H1 (cell line): ENCODE data around the gene IFT172. TPM values are rescaled to one million over a fixed set of nuclear protein-coding genes. Genes with fewer than 3 reads are reported as not detected.

Experiments used
- EGR1 ChIP-seq: IDR thresholded peaks from 2 replicates; pipeline ENCODE4 v1.6.1; 2011; ENCODE audit warnings: low read depth, low read length, borderline replicate concordance
- EZH2 ChIP-seq: fragments of 200-600 bp; sonication (generic); IDR thresholded peaks from 2 replicates; pipeline ENCODE4 v1.7.1; 2012; ENCODE audit warnings: low read depth, mild to moderate bottlenecking, moderate library complexity, low read length, inconsistent platforms; ENCODE audit not compliant: severe bottlenecking
- FOSL1 ChIP-seq: IDR thresholded peaks from 2 replicates; pipeline ENCODE4 v1.6.1; 2011; ENCODE audit warnings: mild to moderate bottlenecking, low read depth, low read length, moderate library complexity; ENCODE audit not compliant: insufficient read depth
- KDM5A ChIP-seq: fragments of 200-600 bp; IDR thresholded peaks from 2 replicates; pipeline ENCODE4 v1.7.1; 2012; ENCODE audit warnings: mild to moderate bottlenecking, low read length, inconsistent platforms, mixed read lengths
- MAFK ChIP-seq: IDR thresholded peaks from 2 replicates; pipeline ENCODE4 v1.6.1; 2012; ENCODE audit warnings: low read depth, mild to moderate bottlenecking, improper control_type of control experiment, low read length
- NANOG ChIP-seq: IDR thresholded peaks from 2 replicates; pipeline ENCODE4 v1.6.1; 2011; ENCODE audit warnings: low read length, low read depth, mild to moderate bottlenecking, inconsistent platforms; ENCODE audit not compliant: insufficient read depth, poor library complexity, severe bottlenecking
- PHF8 ChIP-seq: fragments of 200-600 bp; sonication (generic); conservative IDR thresholded peaks from 2 replicates; pipeline ENCODE4 v1.7.1; 2012; ENCODE audit warnings: low read depth, mild to moderate bottlenecking, inconsistent platforms, low read length, moderate library complexity
- POLR2A ChIP-seq, 2 experiments: IDR thresholded peaks; 1 replicate in 1 of 2; 2 replicates in 1 of 2; pipeline ENCODE4 v1.6.1; 2011; ENCODE audit warnings: low read depth in 2 of 2, low read length in 2 of 2, mild to moderate bottlenecking in 2 of 2; ENCODE audit errors: control extremely low read depth in 1 of 2
- POU5F1 ChIP-seq: IDR thresholded peaks from 2 replicates; pipeline ENCODE4 v1.6.1; 2011; ENCODE audit warnings: low read depth, mild to moderate bottlenecking, low read length, moderate library complexity
- RBBP5 ChIP-seq: IDR thresholded peaks from 2 replicates; pipeline ENCODE4 v1.7.1; 2012; ENCODE audit warnings: low read depth, mild to moderate bottlenecking, inconsistent platforms, low read length, moderate library complexity, borderline replicate concordance
- polyA plus RNA-seq, 7 experiments: library from polyadenylated mRNA; depleted of rRNA in 3 of 7; stranded (reverse) in 5 of 7; unstranded in 2 of 7; fragments of >200 nt in 5 of 7; fragments of 200-250 nt in 2 of 7; gene quantifications; 1 replicate in 5 of 7; 2 replicates in 1 of 7; 4 replicates in 1 of 7; pipeline versions ENCODE4 v1.2.1 to v1.2.3, GENCODE V29; 2011 to 2013; ENCODE audit warnings: missing spikeins in 2 of 7, mixed read lengths in 2 of 7
- total RNA-seq: library from RNA; stranded (reverse); fragmentation: NEBNext Ultra II Directional; extraction: Animal tissue kit (Norgen Biotek cat#: 25700); gene quantifications from 2 replicates; pipeline ENCODE4 v1.2.1, GENCODE V29; 2021
- TF ChIP-seq, protein P1 (sequence below): fragments of 300-600 bp; sonication (generic); IDR thresholded peaks from 2 replicates; pipeline ENCODE4 v1.7.1; 2012; ENCODE audit warnings: low read length, moderate library complexity, mild to moderate bottlenecking, inconsistent platforms; ENCODE audit not compliant: insufficient replicate concordance

Gene IFT172
- total and polyA plus RNA-seq, 2 of the 8 experiments (the other 6 are each of a cell fraction or from before 2014, with no cell fraction given), result 13.5 to 14.0 TPM

DNA sequence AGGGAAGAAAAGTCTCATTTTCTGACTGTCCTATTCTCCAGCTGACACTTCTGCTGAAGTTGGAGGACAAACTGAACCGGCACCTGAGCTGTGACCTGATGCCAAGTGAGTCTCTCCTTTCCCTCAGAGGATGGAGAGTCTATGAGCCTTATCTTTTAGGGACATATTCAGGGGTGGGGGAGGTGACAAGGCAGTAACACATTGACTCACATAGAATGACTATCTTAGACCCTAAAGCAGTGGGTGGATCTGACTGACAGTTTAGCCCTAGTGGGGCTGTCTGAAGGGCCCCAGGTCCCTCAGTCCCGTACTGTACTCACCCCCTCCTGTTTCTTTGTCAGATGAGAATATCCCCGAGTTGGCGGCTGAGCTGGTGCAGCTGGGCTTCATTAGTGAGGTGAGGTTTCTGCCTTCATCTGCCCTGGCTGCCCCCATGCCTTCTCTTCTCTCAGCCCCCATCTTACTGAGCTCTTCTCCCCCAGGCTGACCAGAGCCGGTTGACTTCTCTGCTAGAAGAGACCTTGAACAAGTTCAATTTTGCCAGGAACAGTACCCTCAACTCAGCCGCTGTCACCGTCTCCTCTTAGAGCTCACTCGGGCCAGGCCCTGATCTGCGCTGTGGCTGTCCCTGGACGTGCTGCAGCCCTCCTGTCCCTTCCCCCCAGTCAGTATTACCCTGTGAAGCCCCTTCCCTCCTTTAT lies 48.2 kb downstream of the IFT172 start (continued):
- TF ChIP-seq, protein P1, sequence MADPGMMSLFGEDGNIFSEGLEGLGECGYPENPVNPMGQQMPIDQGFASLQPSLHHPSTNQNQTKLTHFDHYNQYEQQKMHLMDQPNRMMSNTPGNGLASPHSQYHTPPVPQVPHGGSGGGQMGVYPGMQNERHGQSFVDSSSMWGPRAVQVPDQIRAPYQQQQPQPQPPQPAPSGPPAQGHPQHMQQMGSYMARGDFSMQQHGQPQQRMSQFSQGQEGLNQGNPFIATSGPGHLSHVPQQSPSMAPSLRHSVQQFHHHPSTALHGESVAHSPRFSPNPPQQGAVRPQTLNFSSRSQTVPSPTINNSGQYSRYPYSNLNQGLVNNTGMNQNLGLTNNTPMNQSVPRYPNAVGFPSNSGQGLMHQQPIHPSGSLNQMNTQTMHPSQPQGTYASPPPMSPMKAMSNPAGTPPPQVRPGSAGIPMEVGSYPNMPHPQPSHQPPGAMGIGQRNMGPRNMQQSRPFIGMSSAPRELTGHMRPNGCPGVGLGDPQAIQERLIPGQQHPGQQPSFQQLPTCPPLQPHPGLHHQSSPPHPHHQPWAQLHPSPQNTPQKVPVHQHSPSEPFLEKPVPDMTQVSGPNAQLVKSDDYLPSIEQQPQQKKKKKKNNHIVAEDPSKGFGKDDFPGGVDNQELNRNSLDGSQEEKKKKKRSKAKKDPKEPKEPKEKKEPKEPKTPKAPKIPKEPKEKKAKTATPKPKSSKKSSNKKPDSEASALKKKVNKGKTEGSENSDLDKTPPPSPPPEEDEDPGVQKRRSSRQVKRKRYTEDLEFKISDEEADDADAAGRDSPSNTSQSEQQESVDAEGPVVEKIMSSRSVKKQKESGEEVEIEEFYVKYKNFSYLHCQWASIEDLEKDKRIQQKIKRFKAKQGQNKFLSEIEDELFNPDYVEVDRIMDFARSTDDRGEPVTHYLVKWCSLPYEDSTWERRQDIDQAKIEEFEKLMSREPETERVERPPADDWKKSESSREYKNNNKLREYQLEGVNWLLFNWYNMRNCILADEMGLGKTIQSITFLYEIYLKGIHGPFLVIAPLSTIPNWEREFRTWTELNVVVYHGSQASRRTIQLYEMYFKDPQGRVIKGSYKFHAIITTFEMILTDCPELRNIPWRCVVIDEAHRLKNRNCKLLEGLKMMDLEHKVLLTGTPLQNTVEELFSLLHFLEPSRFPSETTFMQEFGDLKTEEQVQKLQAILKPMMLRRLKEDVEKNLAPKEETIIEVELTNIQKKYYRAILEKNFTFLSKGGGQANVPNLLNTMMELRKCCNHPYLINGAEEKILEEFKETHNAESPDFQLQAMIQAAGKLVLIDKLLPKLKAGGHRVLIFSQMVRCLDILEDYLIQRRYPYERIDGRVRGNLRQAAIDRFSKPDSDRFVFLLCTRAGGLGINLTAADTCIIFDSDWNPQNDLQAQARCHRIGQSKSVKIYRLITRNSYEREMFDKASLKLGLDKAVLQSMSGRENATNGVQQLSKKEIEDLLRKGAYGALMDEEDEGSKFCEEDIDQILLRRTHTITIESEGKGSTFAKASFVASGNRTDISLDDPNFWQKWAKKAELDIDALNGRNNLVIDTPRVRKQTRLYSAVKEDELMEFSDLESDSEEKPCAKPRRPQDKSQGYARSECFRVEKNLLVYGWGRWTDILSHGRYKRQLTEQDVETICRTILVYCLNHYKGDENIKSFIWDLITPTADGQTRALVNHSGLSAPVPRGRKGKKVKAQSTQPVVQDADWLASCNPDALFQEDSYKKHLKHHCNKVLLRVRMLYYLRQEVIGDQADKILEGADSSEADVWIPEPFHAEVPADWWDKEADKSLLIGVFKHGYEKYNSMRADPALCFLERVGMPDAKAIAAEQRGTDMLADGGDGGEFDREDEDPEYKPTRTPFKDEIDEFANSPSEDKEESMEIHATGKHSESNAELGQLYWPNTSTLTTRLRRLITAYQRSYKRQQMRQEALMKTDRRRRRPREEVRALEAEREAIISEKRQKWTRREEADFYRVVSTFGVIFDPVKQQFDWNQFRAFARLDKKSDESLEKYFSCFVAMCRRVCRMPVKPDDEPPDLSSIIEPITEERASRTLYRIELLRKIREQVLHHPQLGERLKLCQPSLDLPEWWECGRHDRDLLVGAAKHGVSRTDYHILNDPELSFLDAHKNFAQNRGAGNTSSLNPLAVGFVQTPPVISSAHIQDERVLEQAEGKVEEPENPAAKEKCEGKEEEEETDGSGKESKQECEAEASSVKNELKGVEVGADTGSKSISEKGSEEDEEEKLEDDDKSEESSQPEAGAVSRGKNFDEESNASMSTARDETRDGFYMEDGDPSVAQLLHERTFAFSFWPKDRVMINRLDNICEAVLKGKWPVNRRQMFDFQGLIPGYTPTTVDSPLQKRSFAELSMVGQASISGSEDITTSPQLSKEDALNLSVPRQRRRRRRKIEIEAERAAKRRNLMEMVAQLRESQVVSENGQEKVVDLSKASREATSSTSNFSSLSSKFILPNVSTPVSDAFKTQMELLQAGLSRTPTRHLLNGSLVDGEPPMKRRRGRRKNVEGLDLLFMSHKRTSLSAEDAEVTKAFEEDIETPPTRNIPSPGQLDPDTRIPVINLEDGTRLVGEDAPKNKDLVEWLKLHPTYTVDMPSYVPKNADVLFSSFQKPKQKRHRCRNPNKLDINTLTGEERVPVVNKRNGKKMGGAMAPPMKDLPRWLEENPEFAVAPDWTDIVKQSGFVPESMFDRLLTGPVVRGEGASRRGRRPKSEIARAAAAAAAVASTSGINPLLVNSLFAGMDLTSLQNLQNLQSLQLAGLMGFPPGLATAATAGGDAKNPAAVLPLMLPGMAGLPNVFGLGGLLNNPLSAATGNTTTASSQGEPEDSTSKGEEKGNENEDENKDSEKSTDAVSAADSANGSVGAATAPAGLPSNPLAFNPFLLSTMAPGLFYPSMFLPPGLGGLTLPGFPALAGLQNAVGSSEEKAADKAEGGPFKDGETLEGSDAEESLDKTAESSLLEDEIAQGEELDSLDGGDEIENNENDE, result no peak
- TF ChIP-seq POU5F1, result no peak
- TF ChIP-seq EGR1, result no peak
- TF ChIP-seq FOSL1, result no peak
- TF ChIP-seq MAFK, result no peak
- no peak for TF ChIP-seq KDM5A
- no peak for TF ChIP-seq POLR2A (IDR thresholded peaks at IDR 0.05; ENCODE audit: control extremely low read depth in 1 of 2, low read depth in 2 of 2, low read length in 2 of 2)
- TF ChIP-seq EZH2, result no peak
- TF ChIP-seq PHF8, result no peak
- no peak for TF ChIP-seq NANOG
- no peak for TF ChIP-seq RBBP5
